Trophoblast cell (in vitro differentiated cells and primary cell): ENCODE data around the gene TNFRSF17.
A peak's percentile ranks its signal among the peaks of the same experiment; 100 is the strongest.
"Not testable (repeated sequence)": the region's sequence is repeated elsewhere in the genome, so short reads cannot be mapped to it uniquely, and the experiment has no call there.

Experiments used
- DNase-seq, 2 donors: peaks; one replicate each; pipeline ENCODE4 v3.0.0-alpha.2; 2016
- H2AFZ ChIP-seq: 2 replicates; pipeline ENCODE4 v1.6.1; 2013; ENCODE audit warnings: low read length, moderate library complexity, mild to moderate bottlenecking; ENCODE audit not compliant: insufficient read depth, poor library complexity
- H2AK5ac ChIP-seq: 2 replicates; pipeline ENCODE4 v1.6.1; 2013; ENCODE audit warnings: mild to moderate bottlenecking, low read length
- H2BK120ac ChIP-seq: 2 replicates; pipeline ENCODE4 v1.6.1; 2013; ENCODE audit warnings: low read length, mild to moderate bottlenecking, moderate library complexity; ENCODE audit not compliant: insufficient read depth, poor library complexity
- H2BK12ac ChIP-seq: 2 replicates; pipeline ENCODE4 v1.6.1; 2013; ENCODE audit warnings: mild to moderate bottlenecking, low read length, moderate library complexity
- H2BK5ac ChIP-seq: 2 replicates; pipeline ENCODE4 v1.6.1; 2013; ENCODE audit warnings: low read length, low read depth, moderate library complexity, mild to moderate bottlenecking; ENCODE audit not compliant: poor library complexity
- H3K14ac ChIP-seq: 2 replicates; pipeline ENCODE4 v1.6.1; 2013; ENCODE audit warnings: mild to moderate bottlenecking, low read length
- H3K18ac ChIP-seq: 2 replicates; pipeline ENCODE4 v1.6.1; 2013; ENCODE audit warnings: mild to moderate bottlenecking, low read length
- H3K23ac ChIP-seq: 2 replicates; pipeline ENCODE4 v1.6.1; 2013; ENCODE audit warnings: low read length
- H3K27ac ChIP-seq: 2 replicates; pipeline ENCODE4 v1.5.1; 2013; ENCODE audit warnings: low read depth, mild to moderate bottlenecking, inconsistent platforms, low read length, moderate library complexity
- H3K27me3 ChIP-seq: 2 replicates; pipeline ENCODE4 v1.6.1; 2013; ENCODE audit warnings: inconsistent platforms, mild to moderate bottlenecking, low read length, moderate library complexity; ENCODE audit not compliant: insufficient read depth
- H3K36me3 ChIP-seq, 2 experiments: 1 replicate in 1 of 2; 2 replicates in 1 of 2; pipeline ENCODE4 v1.6.1; 2013; ENCODE audit warnings: low read length in 2 of 2, mild to moderate bottlenecking in 2 of 2, moderate library complexity in 1 of 2; ENCODE audit not compliant: insufficient read depth in 2 of 2, control insufficient read depth in 1 of 2
- H3K4ac ChIP-seq: 2 replicates; pipeline ENCODE4 v1.6.1; 2013; ENCODE audit warnings: low read depth, mild to moderate bottlenecking, low read length, moderate library complexity
- H3K4me1 ChIP-seq, 2 experiments: 1 replicate in 1 of 2; 2 replicates in 1 of 2; pipeline ENCODE4 v1.6.1; 2013; ENCODE audit warnings: low read length in 2 of 2, mild to moderate bottlenecking in 2 of 2, moderate library complexity in 1 of 2; ENCODE audit not compliant: insufficient read depth in 2 of 2, control insufficient read depth in 1 of 2
- H3K4me2 ChIP-seq: 2 replicates; pipeline ENCODE4 v1.6.1; 2013; ENCODE audit warnings: inconsistent platforms, mild to moderate bottlenecking, low read length, moderate library complexity
- H3K4me3 ChIP-seq: 2 replicates; pipeline ENCODE4 v1.5.1; 2013; ENCODE audit warnings: mild to moderate bottlenecking, low read depth, low read length, inconsistent platforms
- H3K79me1 ChIP-seq: one replicate; pipeline ENCODE4 v1.6.1; 2013; ENCODE audit warnings: low read length
- H3K79me2 ChIP-seq: 2 replicates; pipeline ENCODE4 v1.6.1; 2013; ENCODE audit warnings: low read length, mild to moderate bottlenecking; ENCODE audit not compliant: control insufficient read depth, insufficient read depth, poor library complexity
- H3K9ac ChIP-seq: 2 replicates; pipeline ENCODE4 v1.6.1; 2013; ENCODE audit warnings: mild to moderate bottlenecking, low read length
- H3K9me3 ChIP-seq: 2 replicates; pipeline ENCODE4 v1.6.1; 2013; ENCODE audit warnings: low read depth, mild to moderate bottlenecking, control low read depth, inconsistent platforms, low read length; ENCODE audit not compliant: insufficient read depth
- H4K12ac ChIP-seq: 2 replicates; pipeline ENCODE4 v1.6.1; 2013; ENCODE audit warnings: low read depth, mild to moderate bottlenecking, low read length, moderate library complexity
- H4K8ac ChIP-seq: 2 replicates; pipeline ENCODE4 v1.6.1; 2013; ENCODE audit warnings: low read depth, mild to moderate bottlenecking, low read length, moderate library complexity
- H4K91ac ChIP-seq: one replicate; pipeline ENCODE4 v1.6.1; 2013; ENCODE audit warnings: low read depth, mild to moderate bottlenecking, low read length, moderate library complexity
- WGBS: extraction: QIAGEN DNeasy Blood & Tissue Kit; methylation state at CpG from one replicate; pipeline ENCODE4 v1.1.7; 2013; ENCODE audit warnings: missing lambda C conversion rate; ENCODE audit not compliant: insufficient read length, insufficient coverage; ENCODE audit errors: extremely low coverage; 5-methylcytosine and 5-hydroxymethylcytosine counted together

Gene TNFRSF17

DNA sequence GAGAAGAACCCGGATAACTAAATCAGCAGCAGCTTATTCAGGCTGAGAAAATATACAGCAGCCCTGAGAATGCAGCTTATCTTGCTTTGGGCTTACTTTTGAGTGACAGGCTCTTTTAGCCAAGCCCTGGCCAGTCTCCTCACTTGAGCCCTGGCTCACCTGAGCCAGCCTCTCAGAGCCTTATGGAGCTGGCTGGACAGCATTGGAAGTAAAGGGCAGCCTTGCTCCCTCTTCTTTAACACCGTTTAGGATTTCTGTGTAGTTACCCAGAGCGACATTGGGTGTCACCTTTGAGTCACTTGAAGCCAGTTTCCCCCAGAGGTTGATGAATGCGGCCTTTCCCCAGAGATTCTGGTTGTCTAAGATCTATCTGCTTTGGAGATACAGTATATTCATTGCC, 15.5 kb upstream of the TNFRSF17 start:
- Histone ChIP-seq H3K9ac (no peak overlapping the region), H2BK120ac (no peak overlapping the region), H3K4me2 (no peak overlapping the region), H3K27ac (no peak overlapping the region), H2AK5ac (no peak overlapping the region), H4K8ac (no peak overlapping the region), H3K79me2 (no peaks in the 10 kb centered on the region), H3K9me3 (no peaks in the 10 kb centered on the region), H3K23ac (no peak overlapping the region), H3K4me3 (no peak overlapping the region), H3K36me3 (no peaks in the 10 kb centered on the region), H4K12ac (no peak overlapping the region), H3K27me3 (no peaks in the 10 kb centered on the region), H2BK5ac (no peak overlapping the region), H3K14ac (no peak overlapping the region), H3K18ac (no peak overlapping the region), H3K4ac (no peak overlapping the region), H2AFZ (no peak overlapping the region), H3K79me1 (no peaks in the 10 kb centered on the region), H2BK12ac (no peak overlapping the region), H3K4me1 (peaks cover 0 to 2% of the 10 kb centered on the region in 2 experiments), H4K91ac (no peak overlapping the region)
- DNase-seq, result peak; percentile 54 to 75
- WGBS, result no CpG with 5 or more reads among the region's 4 CpGs

DNA sequence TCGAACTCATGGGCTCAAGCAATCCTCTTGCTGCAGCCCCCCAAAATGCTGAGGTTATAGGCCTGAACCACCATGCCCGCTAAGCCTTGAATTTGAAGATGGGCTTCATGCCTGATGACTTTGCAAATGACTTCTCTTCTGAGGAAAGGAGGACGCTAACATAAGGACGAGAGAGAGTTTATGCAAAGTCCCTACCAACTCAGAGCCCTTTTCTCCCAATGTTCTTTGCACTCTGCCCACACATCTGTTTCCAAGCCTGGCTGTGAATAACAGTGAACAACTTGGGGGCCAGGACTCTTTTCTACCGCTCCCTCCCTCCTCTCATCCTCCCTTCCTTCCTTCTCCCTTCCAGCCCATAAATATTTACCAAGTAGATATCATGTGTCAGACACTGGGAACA, 14.6 kb upstream of the TNFRSF17 start:
- peaks cover 0 to 2% of the 10 kb centered on the region in 2 experiments for H3K4me1 ChIP-seq
- no peaks in the 10 kb centered on the region for H3K79me1 ChIP-seq
- H3K27me3 ChIP-seq, result no peaks in the 10 kb centered on the region
- H4K12ac ChIP-seq, result no peak overlapping the region
- no CpG with 5 or more reads among the region's 5 CpGs for whole genome bisulfite sequencing
- no peak overlapping the region for H2BK120ac ChIP-seq
- no peak overlapping the region for H3K18ac ChIP-seq
- H3K4me3 ChIP-seq, result no peak overlapping the region
- H3K14ac ChIP-seq, result no peak overlapping the region
- no peak overlapping the region for H2BK5ac ChIP-seq
- DNase-seq, result no peak
- H3K9ac ChIP-seq, result no peak overlapping the region
- no peak overlapping the region for H2BK12ac ChIP-seq
- no peak overlapping the region for H4K8ac ChIP-seq
- no peak overlapping the region for H3K4ac ChIP-seq
- no peak overlapping the region for H2AFZ ChIP-seq
- no peaks in the 10 kb centered on the region for H3K79me2 ChIP-seq
- H2AK5ac ChIP-seq, result no peak overlapping the region
- H3K23ac ChIP-seq, result no peak overlapping the region
- no peak overlapping the region for H3K4me2 ChIP-seq
- H3K36me3 ChIP-seq, result no peaks in the 10 kb centered on the region
- no peak overlapping the region for H3K27ac ChIP-seq
- no peaks in the 10 kb centered on the region for H3K9me3 ChIP-seq
- H4K91ac ChIP-seq, result no peak overlapping the region

DNA sequence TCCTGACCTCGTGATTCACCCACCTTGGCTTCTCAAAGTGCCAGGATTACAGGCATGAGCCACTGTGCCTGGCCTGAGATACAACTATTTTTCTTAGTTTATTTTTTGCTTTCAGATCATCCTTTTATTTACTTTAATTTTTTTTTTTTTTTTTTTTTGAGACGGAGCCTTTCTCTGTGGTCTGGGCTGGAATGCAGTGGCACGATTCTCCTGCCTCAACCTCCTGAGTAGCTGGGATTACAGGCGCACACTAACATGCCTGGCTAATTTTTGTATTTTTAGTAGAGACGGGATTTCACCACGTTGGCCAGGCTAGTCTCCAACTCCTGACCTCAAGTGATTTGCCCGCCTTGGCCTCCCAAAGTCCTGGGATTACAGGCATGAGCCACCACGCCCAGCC, 11.4 kb upstream of the TNFRSF17 start:
- H3K4me1 ChIP-seq, H3K4ac ChIP-seq, H3K23ac ChIP-seq, H3K79me2 ChIP-seq, H4K12ac ChIP-seq, H3K9ac ChIP-seq, H2BK120ac ChIP-seq, H2BK5ac ChIP-seq, H4K8ac ChIP-seq, H4K91ac ChIP-seq, H3K79me1 ChIP-seq, H2BK12ac ChIP-seq, H3K27ac ChIP-seq, H3K14ac ChIP-seq, H3K4me2 ChIP-seq, H2AFZ ChIP-seq, H3K18ac ChIP-seq, H3K4me3 ChIP-seq, H3K36me3 ChIP-seq, H3K27me3 ChIP-seq, H3K9me3 ChIP-seq, DNase-seq, H2AK5ac ChIP-seq: not testable (repeated sequence)
- no CpG with 5 or more reads among the region's 8 CpGs for WGBS

DNA sequence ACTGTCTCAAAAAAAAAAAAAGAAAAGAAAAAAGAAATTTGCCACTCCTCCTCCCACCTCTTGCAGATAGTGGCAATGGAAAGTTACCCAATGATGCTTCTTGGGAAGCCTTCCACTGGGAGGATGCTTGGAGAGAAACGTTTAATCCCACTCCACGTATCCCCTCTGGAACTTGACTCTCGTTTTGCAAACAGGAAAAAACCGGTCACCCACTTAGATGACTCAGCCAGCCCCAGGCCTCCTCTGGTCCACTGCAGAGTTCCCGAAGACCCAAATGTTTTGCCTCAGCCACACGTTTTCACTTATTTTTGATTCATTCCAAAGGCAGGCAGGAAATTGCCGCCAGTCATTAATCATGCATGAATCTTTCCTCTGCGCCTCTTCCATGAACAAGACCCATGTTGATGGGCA, 9.3 kb upstream of the TNFRSF17 start:
- DNase-seq, result peak; percentile 84 to 94
- no peaks in the 10 kb centered on the region for H3K79me2 ChIP-seq
- H2BK12ac ChIP-seq, result no peak overlapping the region
- H3K23ac ChIP-seq, result no peak overlapping the region
- no peak overlapping the region for H3K4ac ChIP-seq
- no peak overlapping the region for H2AFZ ChIP-seq
- no peak overlapping the region for H3K18ac ChIP-seq
- no peak overlapping the region for H4K8ac ChIP-seq
- no CpG with 5 or more reads among the region's 8 CpGs for WGBS
- no peaks in the 10 kb centered on the region for H3K9me3 ChIP-seq
- no peak overlapping the region for H3K4me3 ChIP-seq
- H2BK120ac ChIP-seq, result no peak overlapping the region
- peak overlapping the region; percentile 9 for H3K4me2 ChIP-seq
- H3K14ac ChIP-seq, result no peak overlapping the region
- H4K12ac ChIP-seq, result no peak overlapping the region
- peaks cover 5 to 7% of the 10 kb centered on the region in 2 experiments for H3K4me1 ChIP-seq
- no peaks in the 10 kb centered on the region for H3K27me3 ChIP-seq
- H3K27ac ChIP-seq, result no peak overlapping the region
- H3K79me1 ChIP-seq, result no peaks in the 10 kb centered on the region
- no peaks in the 10 kb centered on the region for H3K36me3 ChIP-seq
- H3K9ac ChIP-seq, result no peak overlapping the region
- no peak overlapping the region for H2BK5ac ChIP-seq
- H2AK5ac ChIP-seq, result no peak overlapping the region
- no peak overlapping the region for H4K91ac ChIP-seq
